SU-DHL-6 (cell line): ENCODE data around the gene GSN.

Experiments used
- EZH2phosphoT487 ChIP-seq: fragments of 200-600 bp; sonication (generic), shearing (Covaris generic); conservative IDR thresholded peaks from 2 replicates; pipeline ENCODE4 v1.6.1; 2018; ENCODE audit warnings: mild to moderate bottlenecking, antibody characterized with exemption, low read length, moderate library complexity, mixed read lengths
- TF ChIP-seq, protein P1 (sequence below): fragments of 200-600 bp; sonication (generic); IDR thresholded peaks from one replicate; pipeline ENCODE4 v1.5.1; 2017; ENCODE audit warnings: antibody characterized with exemption, mild to moderate bottlenecking, low read length, moderate library complexity; ENCODE audit not compliant: insufficient read depth, poor library complexity, severe bottlenecking

DNA sequence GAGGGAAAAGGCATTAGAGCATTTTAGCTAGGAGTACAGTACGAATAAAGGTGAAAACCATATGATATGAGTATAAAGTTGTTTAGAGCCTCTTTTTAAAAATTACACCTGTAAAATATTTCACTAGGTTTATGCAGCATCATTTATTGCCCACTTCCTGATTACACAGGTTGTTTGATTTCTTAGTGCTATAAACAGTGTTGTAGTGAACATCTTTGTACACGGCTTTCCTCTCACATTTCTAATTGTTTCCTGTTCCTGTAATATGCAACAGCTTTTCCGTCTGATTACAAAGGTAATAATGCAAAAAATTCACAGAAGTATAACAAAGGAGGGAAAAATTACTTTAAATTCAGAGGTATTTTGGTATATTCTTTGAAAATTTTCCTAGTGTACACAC lies 89.0 kb downstream of the GSN start:
- TF ChIP-seq, protein P1, sequence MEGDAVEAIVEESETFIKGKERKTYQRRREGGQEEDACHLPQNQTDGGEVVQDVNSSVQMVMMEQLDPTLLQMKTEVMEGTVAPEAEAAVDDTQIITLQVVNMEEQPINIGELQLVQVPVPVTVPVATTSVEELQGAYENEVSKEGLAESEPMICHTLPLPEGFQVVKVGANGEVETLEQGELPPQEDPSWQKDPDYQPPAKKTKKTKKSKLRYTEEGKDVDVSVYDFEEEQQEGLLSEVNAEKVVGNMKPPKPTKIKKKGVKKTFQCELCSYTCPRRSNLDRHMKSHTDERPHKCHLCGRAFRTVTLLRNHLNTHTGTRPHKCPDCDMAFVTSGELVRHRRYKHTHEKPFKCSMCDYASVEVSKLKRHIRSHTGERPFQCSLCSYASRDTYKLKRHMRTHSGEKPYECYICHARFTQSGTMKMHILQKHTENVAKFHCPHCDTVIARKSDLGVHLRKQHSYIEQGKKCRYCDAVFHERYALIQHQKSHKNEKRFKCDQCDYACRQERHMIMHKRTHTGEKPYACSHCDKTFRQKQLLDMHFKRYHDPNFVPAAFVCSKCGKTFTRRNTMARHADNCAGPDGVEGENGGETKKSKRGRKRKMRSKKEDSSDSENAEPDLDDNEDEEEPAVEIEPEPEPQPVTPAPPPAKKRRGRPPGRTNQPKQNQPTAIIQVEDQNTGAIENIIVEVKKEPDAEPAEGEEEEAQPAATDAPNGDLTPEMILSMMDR, result no peak
- TF ChIP-seq EZH2phosphoT487, result no peak
